IMR-90 (cell line): Measurements from ENCODE around the gene RPTOR.

Experiments
- BHLHE40 ChIP-seq: fragments of 150-350 bp; IDR thresholded peaks from 2 replicates; pipeline ENCODE4 v1.6.1; 2016; ENCODE audit warnings: mild to moderate bottlenecking, low read depth, low read length
- CEBPB ChIP-seq: IDR thresholded peaks from 2 replicates; pipeline ENCODE4 v1.6.1; 2012; ENCODE audit warnings: low read depth, low read length, improper control_type of control experiment
- CHD1 ChIP-seq: IDR thresholded peaks from 2 replicates; pipeline ENCODE4 v1.6.1; 2012; ENCODE audit warnings: low read depth, low read length, improper control_type of control experiment
- MAZ ChIP-seq: IDR thresholded peaks from 2 replicates; pipeline ENCODE4 v1.6.1; 2012; ENCODE audit warnings: low read depth, mild to moderate bottlenecking, low read length, improper control_type of control experiment, moderate library complexity, borderline replicate concordance
- MXI1 ChIP-seq: IDR thresholded peaks from 2 replicates; pipeline ENCODE4 v1.6.1; 2012; ENCODE audit warnings: low read depth, mild to moderate bottlenecking, low read length, moderate library complexity, borderline replicate concordance
- NFE2L2 ChIP-seq: fragments of 150-350 bp; IDR thresholded peaks from 2 replicates; pipeline ENCODE4 v1.6.1; 2016; ENCODE audit warnings: low read depth, mild to moderate bottlenecking, low read length
- POLR2A ChIP-seq: IDR thresholded peaks from 2 replicates; pipeline ENCODE4 v1.6.1; 2012; ENCODE audit warnings: mild to moderate bottlenecking, low read depth, low read length
- RAD21 ChIP-seq: IDR thresholded peaks from 2 replicates; pipeline ENCODE4 v1.6.1; 2012; ENCODE audit warnings: low read length, improper control_type of control experiment
- RFX5 ChIP-seq: IDR thresholded peaks from 2 replicates; pipeline ENCODE4 v1.8.0; 2012; ENCODE audit warnings: low read depth, mild to moderate bottlenecking, low read length, moderate library complexity
- SMC3 ChIP-seq: fragments of 150-350 bp; IDR thresholded peaks from 2 replicates; pipeline ENCODE4 v1.6.1; 2016; ENCODE audit warnings: low read depth, mild to moderate bottlenecking, antibody characterized with exemption, low read length, moderate library complexity
- USF2 ChIP-seq: fragments of 150-350 bp; IDR thresholded peaks from 2 replicates; pipeline ENCODE4 v1.6.1; 2017; ENCODE audit warnings: mild to moderate bottlenecking, antibody characterized with exemption, low read length, low read depth
- TF ChIP-seq, protein P1 (sequence below): conservative IDR thresholded peaks from 2 replicates; pipeline ENCODE4 v1.5.1; 2012; ENCODE audit warnings: mild to moderate bottlenecking, low read depth, low read length, improper control_type of control experiment
- TF ChIP-seq, protein P2 (sequence below): fragments of 150-350 bp; IDR thresholded peaks from 2 replicates; pipeline ENCODE4 v1.6.1; 2016; ENCODE audit warnings: low read depth, mild to moderate bottlenecking, low read length, moderate library complexity, borderline replicate concordance

DNA sequence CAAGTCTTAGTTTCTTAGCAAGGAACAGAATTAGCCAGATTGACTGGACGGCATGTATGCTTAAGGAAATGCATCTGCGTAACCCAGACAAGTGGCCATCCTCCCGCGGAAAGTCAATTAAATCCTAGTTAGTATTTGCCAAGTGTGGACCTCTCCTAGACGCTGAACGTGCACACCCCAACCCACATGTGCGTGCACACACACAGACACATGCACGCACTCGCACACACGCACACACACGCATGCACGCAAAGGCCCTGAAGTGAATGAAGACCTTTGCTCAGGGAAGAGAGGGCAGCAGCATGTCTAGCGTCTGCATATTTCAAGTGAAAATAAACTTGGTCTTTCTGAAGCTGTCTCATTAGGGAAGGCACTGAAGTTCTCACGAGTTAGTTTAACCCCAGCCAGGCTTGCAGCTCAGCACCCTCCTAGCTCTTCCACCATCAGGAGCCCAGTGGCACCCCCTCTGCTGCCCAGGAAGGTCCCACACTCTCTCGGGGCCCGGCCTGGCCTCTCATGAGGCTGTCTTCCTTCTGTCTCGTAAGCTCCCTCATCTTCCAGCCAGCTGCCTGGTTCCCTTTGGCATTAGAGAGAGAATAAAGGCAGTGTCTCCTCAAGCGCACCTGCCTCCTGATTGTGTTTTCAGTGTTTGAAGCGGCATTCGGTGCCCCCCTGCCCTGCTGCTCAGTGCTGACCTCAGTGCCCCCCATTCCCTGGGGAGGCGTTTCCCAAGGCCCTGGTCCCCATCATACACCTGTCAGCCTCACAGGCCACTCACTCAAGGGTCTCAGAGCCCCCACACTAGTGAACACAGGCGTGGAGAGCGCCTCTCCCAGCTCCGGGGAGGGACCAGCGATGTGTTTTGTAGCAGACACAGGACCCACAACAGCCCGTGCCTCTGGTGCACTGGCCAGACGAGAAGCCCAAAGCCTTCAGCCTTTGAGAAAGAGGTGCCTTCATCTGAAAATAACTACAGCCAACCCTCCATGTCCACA, 394.8 kb downstream of the RPTOR start:
- TF ChIP-seq, protein P1, sequence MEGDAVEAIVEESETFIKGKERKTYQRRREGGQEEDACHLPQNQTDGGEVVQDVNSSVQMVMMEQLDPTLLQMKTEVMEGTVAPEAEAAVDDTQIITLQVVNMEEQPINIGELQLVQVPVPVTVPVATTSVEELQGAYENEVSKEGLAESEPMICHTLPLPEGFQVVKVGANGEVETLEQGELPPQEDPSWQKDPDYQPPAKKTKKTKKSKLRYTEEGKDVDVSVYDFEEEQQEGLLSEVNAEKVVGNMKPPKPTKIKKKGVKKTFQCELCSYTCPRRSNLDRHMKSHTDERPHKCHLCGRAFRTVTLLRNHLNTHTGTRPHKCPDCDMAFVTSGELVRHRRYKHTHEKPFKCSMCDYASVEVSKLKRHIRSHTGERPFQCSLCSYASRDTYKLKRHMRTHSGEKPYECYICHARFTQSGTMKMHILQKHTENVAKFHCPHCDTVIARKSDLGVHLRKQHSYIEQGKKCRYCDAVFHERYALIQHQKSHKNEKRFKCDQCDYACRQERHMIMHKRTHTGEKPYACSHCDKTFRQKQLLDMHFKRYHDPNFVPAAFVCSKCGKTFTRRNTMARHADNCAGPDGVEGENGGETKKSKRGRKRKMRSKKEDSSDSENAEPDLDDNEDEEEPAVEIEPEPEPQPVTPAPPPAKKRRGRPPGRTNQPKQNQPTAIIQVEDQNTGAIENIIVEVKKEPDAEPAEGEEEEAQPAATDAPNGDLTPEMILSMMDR, result no peak
- TF ChIP-seq POLR2A, result no peak
- no peak for TF ChIP-seq RFX5
- TF ChIP-seq, protein P2, sequence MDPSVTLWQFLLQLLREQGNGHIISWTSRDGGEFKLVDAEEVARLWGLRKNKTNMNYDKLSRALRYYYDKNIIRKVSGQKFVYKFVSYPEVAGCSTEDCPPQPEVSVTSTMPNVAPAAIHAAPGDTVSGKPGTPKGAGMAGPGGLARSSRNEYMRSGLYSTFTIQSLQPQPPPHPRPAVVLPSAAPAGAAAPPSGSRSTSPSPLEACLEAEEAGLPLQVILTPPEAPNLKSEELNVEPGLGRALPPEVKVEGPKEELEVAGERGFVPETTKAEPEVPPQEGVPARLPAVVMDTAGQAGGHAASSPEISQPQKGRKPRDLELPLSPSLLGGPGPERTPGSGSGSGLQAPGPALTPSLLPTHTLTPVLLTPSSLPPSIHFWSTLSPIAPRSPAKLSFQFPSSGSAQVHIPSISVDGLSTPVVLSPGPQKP, result no peak
- no peak for TF ChIP-seq CEBPB
- no peak for TF ChIP-seq SMC3
- no peak for TF ChIP-seq MXI1
- TF ChIP-seq BHLHE40, result no peak
- no peak for TF ChIP-seq CHD1
- TF ChIP-seq RAD21, result no peak
- no peak for TF ChIP-seq USF2
- TF ChIP-seq NFE2L2, result no peak
- TF ChIP-seq MAZ, result no peak
